SU-DHL-6 (cell line): ENCODE results near the gene CCDC122.

Source experiments
- CTCF ChIP-seq: fragments of 200-600 bp; sonication (generic); IDR thresholded peaks from one replicate; pipeline ENCODE4 v1.5.1; 2017; ENCODE audit warnings: antibody characterized with exemption, mild to moderate bottlenecking, low read length, moderate library complexity; ENCODE audit not compliant: insufficient read depth, poor library complexity, severe bottlenecking
- EZH2phosphoT487 ChIP-seq: fragments of 200-600 bp; sonication (generic), shearing (Covaris generic); conservative IDR thresholded peaks from 2 replicates; pipeline ENCODE4 v1.6.1; 2018; ENCODE audit warnings: mild to moderate bottlenecking, antibody characterized with exemption, low read length, moderate library complexity, mixed read lengths

GRCh38 chr13:43861863-43862262 is 17.7 kb downstream of the CCDC122 start:
- TF ChIP-seq CTCF = no peak
- TF ChIP-seq EZH2phosphoT487 = no peak
